Fibroblast of lung (primary cell): Measurements from ENCODE around the gene ADORA1. TPM values are rescaled to one million over a fixed set of nuclear protein-coding genes. Genes with fewer than 3 reads are reported as not detected.

Experiments used
- DNase-seq, 2 donors: peaks; one replicate each; pipeline versions ENCODE4 v3.0.0 to v3.0.0-alpha.2; 2010; ENCODE audit warnings: low read depth in 2 of 2
- H2AFZ ChIP-seq: 2 replicates; pipeline ENCODE4 v1.5.1; 2012; ENCODE audit warnings: low read length, control low read depth, inconsistent platforms
- H3K27ac ChIP-seq: 2 replicates; pipeline ENCODE4 v1.5.1; 2011; ENCODE audit warnings: low read length, control low read depth; ENCODE audit not compliant: insufficient read depth
- H3K27me3 ChIP-seq: 2 replicates; pipeline ENCODE4 v1.5.1; 2011; ENCODE audit warnings: mild to moderate bottlenecking, low read length; ENCODE audit not compliant: control insufficient read depth, insufficient read depth
- H3K36me3 ChIP-seq: 2 replicates; pipeline ENCODE4 v1.5.1; 2011; ENCODE audit warnings: low read length; ENCODE audit not compliant: control insufficient read depth, insufficient read depth
- H3K4me1 ChIP-seq: 2 replicates; pipeline ENCODE4 v1.5.1; 2011; ENCODE audit warnings: low read length; ENCODE audit not compliant: control insufficient read depth, insufficient read depth; ENCODE audit errors: extremely low read depth
- H3K4me2 ChIP-seq: 2 replicates; pipeline ENCODE4 v1.5.1; 2011; ENCODE audit warnings: low read length, control low read depth; ENCODE audit not compliant: insufficient read depth; ENCODE audit errors: extremely low read depth
- H3K4me3 ChIP-seq, 4 experiments: fragments of 200-600 bp in 1 of 4; sonication (generic) in 1 of 4; replicated peaks in 1 of 4; 2 replicates each; pipeline ENCODE4 v1.5.1; 2011 to 2016; ENCODE audit warnings: low read length in 4 of 4, low read depth in 3 of 4, mild to moderate bottlenecking in 3 of 4, control low read depth in 2 of 4, inconsistent platforms in 1 of 4, mixed read lengths in 1 of 4; ENCODE audit not compliant: insufficient read depth in 1 of 4; ENCODE audit errors: control extremely low read depth in 1 of 4
- H3K79me2 ChIP-seq: 2 replicates; pipeline ENCODE4 v1.5.1; 2012; ENCODE audit warnings: mild to moderate bottlenecking, low read length, inconsistent platforms; ENCODE audit not compliant: control insufficient read depth, insufficient read depth
- H3K9ac ChIP-seq: 2 replicates; pipeline ENCODE4 v1.5.1; 2011; ENCODE audit warnings: mild to moderate bottlenecking, low read length, control low read depth; ENCODE audit not compliant: insufficient read depth
- H3K9me3 ChIP-seq: 2 replicates; pipeline ENCODE4 v1.5.1; 2012; ENCODE audit warnings: low read depth, low read length; ENCODE audit not compliant: control insufficient read depth, insufficient read depth
- H4K20me1 ChIP-seq: 2 replicates; pipeline ENCODE4 v1.5.1; 2011; ENCODE audit warnings: low read length; ENCODE audit not compliant: control insufficient read depth, insufficient read depth; ENCODE audit errors: extremely low read depth
- CTCF ChIP-seq, 2 donors: IDR thresholded peaks in 1 of 2; conservative IDR thresholded peaks in 1 of 2; 1 replicate in 1 of 2; 2 replicates in 1 of 2; pipeline ENCODE4 v1.5.1; 2011 to 2012; ENCODE audit warnings: low read length in 2 of 2, control low read depth in 1 of 2, inconsistent platforms in 1 of 2, low read depth in 1 of 2, mild to moderate bottlenecking in 1 of 2
- EZH2 ChIP-seq: IDR thresholded peaks from 2 replicates; pipeline ENCODE4 v1.5.1; 2012; ENCODE audit warnings: low read length, control low read depth, mild to moderate bottlenecking; ENCODE audit errors: missing control alignments
- polyA plus RNA-seq, 2 donors: library from polyadenylated mRNA; depleted of rRNA in 1 of 2; stranded (reverse) in 1 of 2; unstranded in 1 of 2; fragments of >200 nt; gene quantifications; 2 replicates each; pipeline ENCODE4 v1.2.1, GENCODE V29; 2011 to 2012; ENCODE audit warnings: missing spikeins in 1 of 2
- total RNA-seq: library from RNA; depleted of rRNA; stranded (reverse); fragments of >200 nt; gene quantifications from 2 replicates; pipeline ENCODE4 v1.2.1, GENCODE V29; 2014

Gene ADORA1
- total and polyA plus RNA-seq, 2 donors (not counting 1 experiment from before 2014, with no cell fraction given): 1.5 to 6.1 TPM

DNA sequence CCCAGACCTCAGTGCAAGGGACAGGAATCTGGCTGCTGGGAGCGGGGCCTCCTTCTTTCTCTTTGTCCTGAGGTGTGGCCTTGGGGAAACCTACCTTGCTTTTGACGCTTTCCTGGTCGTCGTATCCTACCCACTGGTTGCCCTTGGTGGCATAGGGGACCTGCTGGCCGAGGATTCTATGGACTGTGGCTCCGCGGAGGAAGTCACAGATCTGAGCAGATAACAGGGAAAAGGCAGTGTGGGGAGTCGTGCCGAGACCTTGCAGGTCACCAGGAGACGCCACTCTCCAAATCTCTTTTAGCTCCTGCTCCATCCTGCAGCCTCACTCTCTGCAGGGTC, 52.1 kb downstream of the ADORA1 start:
- Histone ChIP-seq H3K79me2 (no peaks in the 10 kb centered on the region), H3K9ac (no peak overlapping the region), H3K27me3 (no peaks in the 10 kb centered on the region), H3K27ac (no peak overlapping the region), H3K4me1 (peaks cover 25% of the 10 kb centered on the region), H3K4me2 (no peak overlapping the region), H2AFZ (no peak overlapping the region), H3K9me3 (no peaks in the 10 kb centered on the region), H3K4me3 (no peak overlapping the region), H3K36me3 (no peaks in the 10 kb centered on the region), H4K20me1 (no peaks in the 10 kb centered on the region)
- TF ChIP-seq EZH2 (no peak), CTCF (conservative IDR thresholded peaks at IDR 0.05 in 1 of 2, IDR thresholded peaks at IDR 0.05 in 1 of 2; ENCODE audit: low read depth in 1 of 2, low read length in 2 of 2) (no peak)
- DNase-seq: no peak

DNA sequence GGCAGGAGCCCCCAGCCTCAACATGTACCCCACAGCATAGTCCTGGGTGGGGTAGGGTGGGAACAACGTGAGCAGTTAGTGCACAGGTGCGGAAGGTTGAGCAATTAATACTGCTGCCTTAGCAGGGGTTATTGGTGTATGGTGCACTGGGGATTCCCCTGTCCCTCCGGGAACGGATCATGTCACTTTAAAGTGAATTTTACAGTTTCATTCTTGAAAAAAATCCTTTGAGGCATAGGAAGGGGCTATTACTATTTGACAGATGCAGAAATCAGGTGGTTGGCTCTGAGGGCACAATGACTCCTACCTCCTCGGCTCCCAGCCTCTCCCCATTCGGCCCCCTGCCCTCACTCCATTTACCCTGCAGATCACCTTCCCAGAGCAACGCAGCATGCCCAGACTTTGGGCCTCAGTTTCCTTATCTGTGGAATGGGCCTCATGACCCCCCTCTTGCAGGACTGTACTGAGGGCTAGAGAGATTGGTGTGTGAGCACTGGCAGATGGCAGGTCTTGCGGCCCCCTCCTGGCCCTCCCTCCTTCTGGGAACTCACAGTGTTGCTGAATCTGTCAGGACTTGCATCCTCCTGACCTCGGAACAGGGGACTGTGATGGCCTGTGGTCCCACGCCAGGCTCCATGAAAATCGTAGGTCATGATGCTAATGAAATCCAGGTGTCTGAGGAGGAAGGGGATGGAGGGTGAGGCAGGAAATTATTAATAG, 53.2 kb downstream of the ADORA1 start:
- Histone ChIP-seq H3K36me3 (no peaks in the 10 kb centered on the region), H3K27ac (no peak overlapping the region), H3K4me1 (peaks cover 22% of the 10 kb centered on the region), H3K4me3 (no peak overlapping the region), H3K27me3 (no peaks in the 10 kb centered on the region), H3K79me2 (no peaks in the 10 kb centered on the region), H3K9me3 (no peaks in the 10 kb centered on the region), H3K9ac (no peak overlapping the region), H2AFZ (no peak overlapping the region), H4K20me1 (no peaks in the 10 kb centered on the region), H3K4me2 (no peak overlapping the region)
- TF ChIP-seq EZH2: no peak
- TF ChIP-seq CTCF (conservative IDR thresholded peaks at IDR 0.05 in 1 of 2, IDR thresholded peaks at IDR 0.05 in 1 of 2; ENCODE audit: low read depth in 1 of 2, low read length in 2 of 2): no peak
- no peak for DNase-seq

GRCh38 chr1:203181586-203182386, 54.3 kb downstream of the ADORA1 start:
- no peak overlapping the region for H3K4me2 ChIP-seq
- H3K4me1 ChIP-seq: peaks cover 13% of the 10 kb centered on the region
- no peaks in the 10 kb centered on the region for H4K20me1 ChIP-seq
- no peak overlapping the region for H3K9ac ChIP-seq
- H3K36me3 ChIP-seq: no peaks in the 10 kb centered on the region
- no peak for DNase-seq
- TF ChIP-seq CTCF (conservative IDR thresholded peaks at IDR 0.05 in 1 of 2, IDR thresholded peaks at IDR 0.05 in 1 of 2; ENCODE audit: low read depth in 1 of 2, low read length in 2 of 2) (no peak), EZH2 (no peak)
- H2AFZ ChIP-seq: no peak overlapping the region
- H3K4me3 ChIP-seq: no peak overlapping the region
- no peaks in the 10 kb centered on the region for H3K9me3 ChIP-seq
- H3K27ac ChIP-seq: no peak overlapping the region
- H3K79me2 ChIP-seq: no peaks in the 10 kb centered on the region
- H3K27me3 ChIP-seq: no peaks in the 10 kb centered on the region
